GM19035 (cell line): ENCODE results near the gene DYNLT2B.
"Not testable (repeated sequence)": the region's sequence is repeated elsewhere in the genome, so short reads cannot be mapped to it uniquely, and the experiment has no call there.

Experiments used
- ATAC-seq: cut with Tn5 transposase; IDR thresholded peaks from one replicate; pipeline ENCODE4 v1.9.1; 2021; ENCODE audit not compliant: unreplicated experiment

DYNLT2B gene

GRCh38 chr3:196317687-196318467 lies at the start of gene DYNLT2B:
Gene DYNLT2B (minus strand): TSS chr3:196318240. CDS start chr3:196318152, 88 bp downstream.
- ATAC-seq, result peak; percentile 86

GRCh38 chr3:196365736-196366135 lies 47.7 kb upstream of the DYNLT2B start:
- ATAC-seq, result no peak

GRCh38 chr3:196360586-196360985 lies 42.5 kb upstream of the DYNLT2B start:
- ATAC-seq, result no peak

GRCh38 chr3:196358540-196358939 lies 40.5 kb upstream of the DYNLT2B start:
- not testable (repeated sequence) for ATAC-seq

- ATAC-seq, result no peak
Measured at GRCh38 chr3:196357905-196358304, 39.9 kb upstream of the DYNLT2B start.

GRCh38 chr3:196356556-196356955 lies 38.5 kb upstream of the DYNLT2B start:
- no peak for ATAC-seq

- ATAC-seq, result no peak
Measured at GRCh38 chr3:196355668-196356067, 37.6 kb upstream of the DYNLT2B start.

GRCh38 chr3:196354132-196354531 lies 36.1 kb upstream of the DYNLT2B start:
- ATAC-seq, result no peak

GRCh38 chr3:196351541-196351940 lies 33.5 kb upstream of the DYNLT2B start:
- no peak for ATAC-seq

- no peak for ATAC-seq
Measured at GRCh38 chr3:196350067-196350466, 32.0 kb upstream of the DYNLT2B start.

GRCh38 chr3:196348698-196349097 lies 30.7 kb upstream of the DYNLT2B start:
- no peak for ATAC-seq

GRCh38 chr3:196344663-196345062 lies 26.6 kb upstream of the DYNLT2B start:
- ATAC-seq, result no peak

- ATAC-seq, result not testable (repeated sequence)
Measured at GRCh38 chr3:196343917-196344316, 25.9 kb upstream of the DYNLT2B start.

GRCh38 chr3:196341137-196341536 lies 23.1 kb upstream of the DYNLT2B start:
- no peak for ATAC-seq

- ATAC-seq, result no peak
Measured at GRCh38 chr3:196340466-196340865, 22.4 kb upstream of the DYNLT2B start.

- no peak for ATAC-seq
Measured at GRCh38 chr3:196339493-196340254, 21.6 kb upstream of the DYNLT2B start.

GRCh38 chr3:196339044-196339443 lies 21.0 kb upstream of the DYNLT2B start:
- no peak for ATAC-seq

GRCh38 chr3:196336319-196337145 lies 18.5 kb upstream of the DYNLT2B start:
- no peak for ATAC-seq

GRCh38 chr3:196335503-196335948 lies 17.5 kb upstream of the DYNLT2B start:
- no peak for ATAC-seq

GRCh38 chr3:196334982-196335381 lies 16.9 kb upstream of the DYNLT2B start:
- ATAC-seq, result no peak

GRCh38 chr3:196332168-196332567 lies 14.1 kb upstream of the DYNLT2B start:
- no peak for ATAC-seq
